Forelimb muscle (tissue), 1 donor: ENCODE data around the gene SLC10A7. TPM values are rescaled to one million over a fixed set of nuclear protein-coding genes. Genes with fewer than 3 reads are reported as not detected.

Experiments used
- DNase-seq: peaks from one replicate; pipeline ENCODE4 v3.0.0-alpha.2; 2013; ENCODE audit warnings: low read depth
- polyA plus RNA-seq: library from polyadenylated mRNA; unstranded; fragments of 120-200 nt; gene quantifications from one replicate; pipeline ENCODE4 v1.2.1, GENCODE V29; 2013; ENCODE audit not compliant: insufficient read length

The SLC10A7 gene
- polyA plus RNA-seq, 1 donor = 6.6 TPM

DNA sequence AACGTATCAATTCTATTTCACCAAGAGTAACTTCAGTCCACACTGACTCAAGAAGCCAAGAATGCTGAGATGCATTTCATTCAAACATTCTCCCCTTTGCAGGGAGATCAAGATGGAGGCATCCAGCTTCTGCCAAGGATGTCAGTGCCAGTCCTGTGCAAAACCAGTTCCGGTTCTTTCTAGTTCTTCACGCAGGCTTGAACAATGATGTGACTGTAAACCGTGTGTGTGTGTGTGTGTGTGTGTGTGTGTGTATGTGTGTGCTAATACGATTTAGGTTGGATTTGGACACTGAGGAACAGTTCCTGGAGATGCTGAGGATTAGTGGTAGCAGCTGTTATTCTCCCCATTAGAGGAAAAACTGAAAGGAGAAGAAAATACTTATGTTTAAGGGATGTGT, 307.5 kb downstream of the SLC10A7 start, which contains the start of gene REELD1:
TSS of gene REELD1 (plus strand) at position 301 of the 400 bp plus-strand sequence. CDS start 2,415 bp downstream, outside the sequence.
- no peak for DNase-seq

DNA sequence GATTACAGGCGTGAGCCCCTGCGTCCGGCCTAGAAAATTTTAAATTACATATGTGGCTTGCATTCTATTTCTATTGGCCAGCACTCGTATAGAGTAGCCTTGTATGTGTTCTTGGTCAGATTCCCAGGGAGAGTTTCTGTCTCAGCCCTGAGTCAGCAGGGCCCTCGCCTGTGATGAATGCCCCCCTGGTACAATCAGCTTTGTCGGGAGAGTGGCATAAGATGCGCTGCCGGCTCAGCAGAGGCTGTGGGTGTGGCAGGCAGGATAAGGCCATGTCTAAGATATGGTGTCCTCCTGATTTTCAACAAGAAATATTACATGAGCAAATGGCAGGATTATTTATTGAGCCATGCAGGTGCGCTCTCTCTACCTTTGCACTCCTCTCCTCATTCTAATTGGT, 309.0 kb downstream of the SLC10A7 start:
- no peak for DNase-seq

DNA sequence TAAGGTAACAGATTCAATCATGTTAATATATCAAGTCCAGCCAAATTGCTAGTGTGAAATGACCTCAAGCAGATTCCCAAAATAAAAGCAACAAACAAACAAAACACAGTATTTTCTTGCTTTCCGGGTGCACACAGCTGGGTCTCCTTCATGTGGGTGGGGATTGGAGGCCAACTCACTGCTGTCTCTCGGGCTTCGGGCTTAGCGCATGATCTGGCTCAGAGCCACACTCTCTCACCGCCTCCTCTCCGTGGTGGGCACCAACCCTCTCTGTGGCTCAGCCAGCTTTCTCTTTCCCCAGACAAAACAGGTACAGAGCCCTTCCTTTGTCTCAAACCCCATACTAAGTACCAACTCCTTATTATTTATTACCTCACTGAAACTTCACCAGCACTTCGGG, 310.3 kb downstream of the SLC10A7 start:
- no peak for DNase-seq

DNA sequence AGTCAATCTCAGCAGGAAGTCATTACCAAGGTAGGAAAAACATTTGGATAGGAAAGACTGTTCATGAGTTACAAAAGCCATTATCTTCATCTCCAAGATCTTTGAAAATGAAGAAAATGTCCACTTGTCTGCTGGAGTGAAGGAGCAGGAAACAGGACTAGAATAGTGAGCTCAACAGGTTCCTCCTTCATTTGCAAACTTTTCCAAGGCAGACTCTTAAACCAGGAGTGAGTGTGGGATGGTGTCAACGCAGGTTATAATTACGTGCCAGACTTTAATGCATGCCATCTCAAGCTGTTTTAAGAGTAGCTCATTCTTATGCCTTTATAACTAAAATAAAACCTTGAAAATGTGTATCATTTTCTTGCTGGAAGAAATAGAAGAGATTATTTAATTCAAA, 310.9 kb downstream of the SLC10A7 start:
- DNase-seq = no peak

DNA sequence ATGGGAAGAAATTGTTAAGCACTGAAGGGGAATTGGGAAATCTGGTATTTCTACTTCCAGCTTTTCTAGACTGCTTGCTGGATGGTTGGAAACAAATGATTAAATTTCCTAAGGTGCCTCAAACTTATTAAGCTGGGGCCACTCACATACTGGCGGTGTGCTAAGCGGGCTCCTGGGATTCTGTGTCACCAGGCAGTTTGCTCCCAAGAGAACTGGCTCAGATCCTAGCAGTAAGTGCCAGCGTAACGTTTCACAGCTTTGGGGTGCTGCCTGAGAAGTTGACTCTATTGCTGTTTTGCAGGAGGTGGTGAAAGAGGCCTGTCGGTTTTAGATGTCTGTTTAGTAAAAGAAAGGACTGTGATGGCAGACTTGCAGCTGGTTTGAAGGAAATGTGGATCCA, 314.3 kb downstream of the SLC10A7 start:
- no peak for DNase-seq

Other genes with a start within 250 kb of the SLC10A7 start
- not detected for gene POU4F2, start 117.0 kb upstream of the SLC10A7 start, polyA plus RNA-seq